OCI-LY3 (cell line): ENCODE results near the gene VASN.

Experiments used
- CTCF ChIP-seq: fragments of 200-600, 300-600 bp; sonication (generic); IDR thresholded peaks from 2 replicates; pipeline ENCODE4 v1.5.1; 2014; ENCODE audit warnings: antibody characterized with exemption, low read length, low read depth
- EZH2phosphoT487 ChIP-seq: fragments of 200-600 bp; shearing (Covaris generic); IDR thresholded peaks from 2 replicates; pipeline ENCODE4 v1.6.1; 2018; ENCODE audit warnings: antibody characterized with exemption, mixed run types, low read depth

- TF ChIP-seq CTCF (no peak), EZH2phosphoT487 (no peak)
Observed at GRCh38 chr16:4391631-4392381, 20.2 kb downstream of the VASN start.
